Uterus (tissue), 2 donors: ENCODE measurements around the gene WNT2B.

ENCODE experiments used
- POLR2A ChIP-seq, 2 donors: fragments of 450-650 bp; IDR thresholded peaks; one replicate each; pipeline ENCODE4 v1.6.1; 2016; ENCODE audit warnings: antibody characterized with exemption in 2 of 2, mild to moderate bottlenecking in 1 of 2, moderate library complexity in 1 of 2
- TF ChIP-seq, protein P1 (sequence below), 4 experiments: fragments of 200-600 bp in 2 of 4; fragments of 450-650 bp in 2 of 4; sonication (generic) in 2 of 4; IDR thresholded peaks; one replicate each; pipeline ENCODE4 v1.5.1; 2016 to 2019; ENCODE audit warnings: antibody characterized with exemption in 4 of 4, mild to moderate bottlenecking in 2 of 4, moderate library complexity in 1 of 4

DNA sequence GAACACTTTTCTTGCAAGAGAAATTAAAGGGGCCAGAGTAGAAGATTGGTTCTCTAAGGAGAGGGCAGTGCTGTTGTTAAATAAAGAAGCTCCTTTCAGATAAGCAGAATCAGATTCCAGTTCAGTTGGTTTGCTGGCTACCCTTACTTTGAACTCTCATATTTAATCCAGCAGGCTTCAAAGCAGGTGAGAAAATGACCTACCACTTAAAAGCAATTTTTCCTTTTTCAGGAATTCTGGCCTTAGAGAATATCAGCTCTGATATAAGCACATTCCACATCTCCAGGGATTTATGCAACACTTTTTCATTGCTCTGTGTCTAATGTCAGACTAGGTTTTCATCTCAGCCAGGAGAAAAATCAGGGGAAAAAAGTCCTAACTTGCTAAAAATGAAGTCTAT, 28.7 kb downstream of the WNT2B start:
- TF ChIP-seq, protein P1, sequence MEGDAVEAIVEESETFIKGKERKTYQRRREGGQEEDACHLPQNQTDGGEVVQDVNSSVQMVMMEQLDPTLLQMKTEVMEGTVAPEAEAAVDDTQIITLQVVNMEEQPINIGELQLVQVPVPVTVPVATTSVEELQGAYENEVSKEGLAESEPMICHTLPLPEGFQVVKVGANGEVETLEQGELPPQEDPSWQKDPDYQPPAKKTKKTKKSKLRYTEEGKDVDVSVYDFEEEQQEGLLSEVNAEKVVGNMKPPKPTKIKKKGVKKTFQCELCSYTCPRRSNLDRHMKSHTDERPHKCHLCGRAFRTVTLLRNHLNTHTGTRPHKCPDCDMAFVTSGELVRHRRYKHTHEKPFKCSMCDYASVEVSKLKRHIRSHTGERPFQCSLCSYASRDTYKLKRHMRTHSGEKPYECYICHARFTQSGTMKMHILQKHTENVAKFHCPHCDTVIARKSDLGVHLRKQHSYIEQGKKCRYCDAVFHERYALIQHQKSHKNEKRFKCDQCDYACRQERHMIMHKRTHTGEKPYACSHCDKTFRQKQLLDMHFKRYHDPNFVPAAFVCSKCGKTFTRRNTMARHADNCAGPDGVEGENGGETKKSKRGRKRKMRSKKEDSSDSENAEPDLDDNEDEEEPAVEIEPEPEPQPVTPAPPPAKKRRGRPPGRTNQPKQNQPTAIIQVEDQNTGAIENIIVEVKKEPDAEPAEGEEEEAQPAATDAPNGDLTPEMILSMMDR (IDR thresholded peaks at IDR 0.05): no peak
- no peak for TF ChIP-seq POLR2A (IDR thresholded peaks at IDR 0.05)
